NCI-H748 treated with DMSO at 0.1 percent for 48 hours (cell line): ENCODE data around the gene PRKCE.
"Not testable (repeated sequence)": the region's sequence is repeated elsewhere in the genome, so short reads cannot be mapped to it uniquely, and the experiment has no call there.

ENCODE experiments used
- DNase-seq: peaks from one replicate; lab custom pipeline; 2025; lab: John Stamatoyannopoulos, UW

The PRKCE gene

GRCh38 chr2:45839508-45840251 lies 188.2 kb downstream of the PRKCE start:
- no peak for DNase-seq

GRCh38 chr2:45840481-45840880 lies 189.0 kb downstream of the PRKCE start:
- DNase-seq = no peak

- no peak for DNase-seq
Measured at GRCh38 chr2:45841752-45842407, 190.4 kb downstream of the PRKCE start.

DNA sequence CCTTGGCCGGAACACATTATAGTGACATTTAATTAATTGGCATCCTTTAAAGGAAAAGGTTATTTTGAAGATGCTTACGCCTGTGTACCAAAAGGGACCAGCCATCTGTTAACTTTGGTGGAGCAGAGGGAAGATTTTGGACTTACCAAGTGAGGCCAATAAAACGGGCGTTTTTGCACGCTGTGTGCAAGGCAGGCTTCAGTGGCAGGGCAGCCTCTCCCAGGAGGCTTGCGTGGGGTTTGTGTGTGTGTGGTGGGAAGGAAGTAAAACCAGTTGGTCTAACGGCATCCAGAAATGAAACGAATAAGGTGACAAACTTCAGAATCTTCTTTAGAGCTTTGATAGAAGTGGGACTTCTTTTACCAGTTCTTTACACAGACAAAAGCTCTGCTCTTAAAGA lies 191.7 kb downstream of the PRKCE start:
- DNase-seq = no peak

- DNase-seq = no peak
Measured at GRCh38 chr2:45844796-45845457, 193.5 kb downstream of the PRKCE start.

- no peak for DNase-seq
Measured at GRCh38 chr2:45845566-45845965, 194.1 kb downstream of the PRKCE start.

DNA sequence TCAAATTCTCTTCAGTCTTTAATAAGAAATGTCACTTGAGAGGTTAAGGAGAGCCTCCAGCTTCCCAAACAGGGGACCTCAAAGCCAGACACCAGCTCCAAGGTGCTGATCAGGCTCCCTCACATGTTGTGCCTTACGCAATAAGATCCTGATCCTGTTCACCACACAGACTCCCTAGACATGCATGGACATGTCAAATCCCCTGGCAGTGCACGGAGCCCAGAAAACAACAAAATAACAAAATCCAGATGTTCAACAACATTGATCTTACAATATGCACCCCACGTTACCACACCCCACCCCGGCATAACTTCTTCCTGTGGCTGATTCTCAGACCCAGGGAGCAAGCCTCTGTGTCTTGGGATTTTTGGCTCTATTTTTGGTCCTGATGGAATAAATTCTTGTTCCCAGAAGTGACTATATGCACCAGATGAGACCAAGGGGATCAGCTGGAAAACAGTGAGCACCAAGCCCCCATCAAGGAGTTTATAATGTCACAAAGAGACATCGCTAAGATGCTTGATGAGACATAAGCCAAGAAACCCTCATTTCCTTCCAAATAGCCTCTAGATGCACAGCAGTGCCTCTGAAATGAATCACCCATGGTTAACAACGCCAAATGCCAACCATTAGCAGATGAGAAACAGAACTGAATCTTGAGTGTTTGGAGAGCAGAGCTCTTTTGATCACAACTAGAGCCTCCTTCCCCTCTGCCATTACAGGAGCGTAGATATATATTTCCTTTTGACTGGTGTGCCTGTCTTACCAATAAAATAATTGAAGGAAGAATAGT lies 198.2 kb downstream of the PRKCE start:
- DNase-seq = no peak

- peak; percentile 80 for DNase-seq
Measured at GRCh38 chr2:45850558-45850957, 199.1 kb downstream of the PRKCE start.

- DNase-seq = no peak
Measured at GRCh38 chr2:45851111-45851510, 199.6 kb downstream of the PRKCE start.

GRCh38 chr2:45851576-45852304 lies 200.3 kb downstream of the PRKCE start:
- DNase-seq = peak; percentile 49

- peak; percentile 63 for DNase-seq
Measured at GRCh38 chr2:45852450-45853150, 201.1 kb downstream of the PRKCE start.

DNA sequence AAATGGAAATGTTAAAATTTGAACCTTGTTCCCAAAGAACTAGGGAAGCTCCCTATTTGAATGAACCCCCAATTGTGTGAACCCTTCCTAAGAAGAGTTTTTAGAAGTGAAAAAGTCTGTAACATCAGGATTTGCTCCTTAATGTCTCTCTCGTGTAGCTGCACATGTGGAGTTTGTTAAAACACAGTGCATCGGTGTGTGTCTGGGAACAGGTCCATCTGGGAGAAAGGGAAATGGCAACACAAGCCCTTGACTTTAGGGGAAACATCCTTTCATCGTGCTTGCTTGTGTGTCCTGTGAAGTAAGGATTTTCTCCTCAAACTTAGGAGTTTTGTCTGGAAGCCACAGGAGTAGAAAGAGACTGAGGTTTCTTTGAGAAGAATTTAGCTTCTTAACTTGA lies 203.9 kb downstream of the PRKCE start:
- DNase-seq = no peak

DNA sequence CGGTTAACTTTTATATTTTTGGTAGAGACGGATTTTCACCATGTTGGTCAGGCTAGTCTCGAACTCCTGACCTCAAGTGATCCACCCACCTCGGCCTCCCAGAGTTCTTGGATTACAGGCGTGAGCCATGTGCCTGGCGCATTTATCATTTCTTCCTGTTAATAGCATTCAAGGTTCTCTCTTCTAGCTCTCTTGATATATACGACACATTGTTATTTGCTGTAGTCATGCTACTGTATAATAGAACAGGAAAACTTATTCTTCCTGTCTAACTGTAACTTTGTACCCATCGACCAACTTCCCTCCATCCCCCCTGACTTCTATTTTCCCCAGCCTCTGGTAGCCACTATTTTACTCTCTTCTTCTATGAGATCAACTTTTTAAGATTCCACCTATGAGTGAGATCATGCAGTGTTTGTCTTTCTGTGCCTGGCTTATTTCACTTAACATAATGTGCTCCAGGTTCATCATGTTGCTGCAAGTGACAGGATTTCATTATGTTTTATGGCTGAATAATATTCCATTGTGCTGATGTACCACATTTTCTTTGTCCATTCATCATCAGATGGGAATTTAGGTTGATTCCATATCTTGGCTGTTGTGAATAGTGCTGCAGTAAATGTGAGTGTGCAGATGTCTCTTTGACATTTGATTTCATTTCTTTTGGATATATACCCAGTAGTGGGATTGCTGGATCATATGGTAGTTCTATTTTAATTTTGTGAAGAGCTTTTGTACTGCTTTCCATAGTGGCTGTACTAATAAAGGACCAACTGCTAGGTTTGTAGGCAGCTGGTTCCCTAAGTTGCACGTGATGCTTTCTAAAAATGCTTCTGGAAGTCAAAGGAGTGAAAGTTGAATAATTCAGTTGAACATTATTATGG lies 205.2 kb downstream of the PRKCE start:
- no peak for DNase-seq

DNA sequence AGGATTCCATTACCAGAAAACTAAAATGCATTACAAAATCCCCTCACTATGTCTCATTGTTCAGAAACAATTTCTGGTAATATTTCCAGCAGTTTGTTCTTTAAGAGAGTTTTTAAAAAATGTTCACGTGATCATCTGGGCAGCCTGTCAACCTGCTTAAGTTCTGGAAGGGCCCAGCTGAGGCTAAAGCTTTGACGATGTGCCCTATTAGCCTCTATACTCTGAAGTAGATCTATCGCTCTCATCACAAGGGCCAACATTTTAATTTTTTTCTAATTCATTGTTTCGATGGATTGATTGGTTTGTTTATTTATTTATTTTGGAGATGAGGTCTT lies 205.8 kb downstream of the PRKCE start:
- DNase-seq = no peak

- DNase-seq = no peak
Measured at GRCh38 chr2:45857867-45858520, 206.5 kb downstream of the PRKCE start.

- DNase-seq = not testable (repeated sequence)
Measured at GRCh38 chr2:45858872-45859271, 207.4 kb downstream of the PRKCE start.

DNA sequence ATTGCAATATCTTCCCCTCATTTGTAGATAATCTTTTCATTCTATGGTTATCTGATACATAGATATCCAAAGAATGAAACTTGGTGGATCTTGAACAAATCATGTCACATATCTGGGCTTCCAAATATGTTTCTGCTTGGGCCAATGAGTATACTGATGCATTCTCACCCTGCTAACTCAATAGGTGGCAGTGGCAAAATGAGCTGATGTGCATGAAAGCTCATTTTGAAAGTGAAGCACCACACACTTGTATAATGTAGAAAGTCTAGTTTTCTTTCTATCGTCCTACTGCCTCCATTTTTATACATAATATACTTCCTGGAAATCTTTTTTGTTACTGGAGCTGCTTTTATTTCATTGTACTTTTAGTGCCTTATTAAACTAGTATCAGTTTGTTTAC lies 208.2 kb downstream of the PRKCE start:
- no peak for DNase-seq

DNA sequence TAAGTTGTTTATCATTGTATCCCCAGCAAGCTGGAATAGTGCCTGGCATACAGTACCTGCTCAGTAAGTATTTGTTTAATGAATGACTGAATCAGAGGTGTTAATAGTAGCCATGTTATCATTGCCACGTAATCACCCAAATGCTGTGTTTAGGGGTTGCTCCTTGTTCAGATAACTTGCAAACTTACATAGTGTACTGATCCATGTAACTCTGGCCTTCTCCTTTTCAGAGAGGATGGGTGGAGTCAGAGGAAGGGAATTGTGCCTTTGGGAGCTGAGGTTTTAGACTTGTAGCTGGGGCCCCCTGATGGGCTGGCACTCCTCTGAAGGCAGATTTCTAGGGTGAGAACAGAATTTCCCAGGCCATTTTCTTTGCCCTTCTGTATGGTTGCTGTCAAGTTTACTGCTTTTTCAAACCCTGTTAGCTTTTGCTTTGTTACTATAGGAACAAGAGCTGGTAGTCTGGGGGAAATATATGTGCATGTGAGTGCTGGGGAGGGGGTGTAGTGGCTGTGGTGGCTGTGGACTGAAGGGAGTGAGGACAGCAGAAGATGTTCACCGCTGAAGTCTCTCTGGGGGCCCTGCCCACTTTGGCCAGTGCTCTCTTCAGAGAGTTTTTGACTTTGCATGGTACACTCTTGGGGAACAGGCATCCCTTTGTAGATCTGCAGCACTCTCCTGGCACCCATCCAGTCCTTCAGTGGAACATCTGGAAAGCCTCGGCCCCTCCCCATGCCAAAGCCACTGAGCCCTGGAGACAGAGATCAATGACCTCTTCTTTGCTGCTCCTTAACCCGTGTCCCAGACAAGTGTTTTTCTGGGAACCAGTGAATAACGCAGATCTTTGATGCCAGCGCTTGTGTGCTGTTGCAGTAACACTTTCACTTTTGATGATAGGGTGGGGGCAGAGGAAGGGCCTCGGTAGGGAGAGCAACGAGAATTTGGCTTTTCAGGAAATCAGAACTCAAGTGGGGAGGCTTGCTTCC lies 209.0 kb downstream of the PRKCE start:
- no peak for DNase-seq
